Fibroblast of skin of left biceps (primary cell): ENCODE data around the gene IQCK.
"Not testable (repeated sequence)": the region's sequence is repeated elsewhere in the genome, so short reads cannot be mapped to it uniquely, and the experiment has no call there.

ENCODE experiments used
- DNase-seq, 2 experiments: peaks; one replicate each; pipeline ENCODE4 v3.0.0-alpha.2; 2013; ENCODE audit warnings: low read depth in 2 of 2

The IQCK gene

DNA sequence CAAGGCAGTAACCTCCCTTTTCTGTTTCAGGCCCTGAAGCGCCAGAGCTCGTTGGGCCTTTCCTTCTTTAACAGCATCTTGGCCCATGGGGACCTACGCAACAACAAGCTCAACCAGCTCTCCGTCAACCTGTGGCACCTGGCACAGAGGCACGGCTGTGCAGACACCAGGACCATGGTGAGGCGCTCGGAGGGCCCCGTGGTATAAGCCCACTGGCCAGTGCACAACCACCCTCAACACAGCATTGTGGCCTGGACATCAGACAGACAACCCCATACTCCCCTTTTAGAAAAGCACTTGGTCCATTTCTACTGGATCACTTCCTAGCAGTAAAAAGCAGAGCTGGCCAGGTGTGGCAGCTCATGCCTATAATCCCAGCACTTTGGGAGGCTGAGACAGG is 18.6 kb upstream of the IQCK start:
- no peak for DNase-seq

DNA sequence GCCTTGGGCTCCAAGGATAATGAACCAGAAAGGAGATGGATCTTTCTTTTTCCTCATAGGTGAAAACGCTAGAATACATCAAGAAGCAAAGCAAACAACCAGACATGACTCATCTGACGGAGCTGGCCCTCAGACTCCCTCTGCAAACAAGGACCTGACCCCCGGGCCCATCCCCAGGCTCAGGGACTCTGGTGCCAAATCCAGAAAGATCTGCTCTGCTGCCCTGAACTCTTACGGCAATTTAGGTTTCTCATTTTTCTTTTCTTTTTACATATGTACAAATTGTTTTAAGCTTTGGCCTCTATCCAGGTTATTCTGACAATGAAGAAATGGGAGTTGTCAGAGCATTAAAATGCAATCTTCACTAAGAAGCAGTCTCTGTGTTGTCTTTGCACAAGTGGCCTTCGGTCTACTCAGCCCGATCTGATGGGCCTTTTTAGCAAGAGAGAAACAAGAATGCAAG is 17.7 kb upstream of the IQCK start:
- no peak for DNase-seq

DNA sequence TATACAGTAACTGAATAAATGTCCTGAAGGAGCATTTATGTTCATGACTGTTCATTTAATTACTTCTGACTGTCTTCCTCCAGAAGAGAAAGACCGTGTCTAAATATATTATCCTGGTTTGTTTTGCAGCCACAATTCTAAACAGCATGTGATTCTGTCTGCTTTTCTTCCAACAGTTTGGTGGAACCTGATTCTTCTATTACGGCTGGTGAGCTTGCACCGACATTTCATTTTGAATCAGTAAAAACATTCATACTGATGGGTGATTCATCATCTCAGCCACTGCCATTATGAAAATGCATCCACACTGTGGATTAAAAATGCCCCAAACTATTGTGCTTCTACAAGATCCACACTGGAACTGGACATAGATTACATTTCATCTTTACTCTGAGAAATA is 17.0 kb upstream of the IQCK start:
- no peak for DNase-seq

DNA sequence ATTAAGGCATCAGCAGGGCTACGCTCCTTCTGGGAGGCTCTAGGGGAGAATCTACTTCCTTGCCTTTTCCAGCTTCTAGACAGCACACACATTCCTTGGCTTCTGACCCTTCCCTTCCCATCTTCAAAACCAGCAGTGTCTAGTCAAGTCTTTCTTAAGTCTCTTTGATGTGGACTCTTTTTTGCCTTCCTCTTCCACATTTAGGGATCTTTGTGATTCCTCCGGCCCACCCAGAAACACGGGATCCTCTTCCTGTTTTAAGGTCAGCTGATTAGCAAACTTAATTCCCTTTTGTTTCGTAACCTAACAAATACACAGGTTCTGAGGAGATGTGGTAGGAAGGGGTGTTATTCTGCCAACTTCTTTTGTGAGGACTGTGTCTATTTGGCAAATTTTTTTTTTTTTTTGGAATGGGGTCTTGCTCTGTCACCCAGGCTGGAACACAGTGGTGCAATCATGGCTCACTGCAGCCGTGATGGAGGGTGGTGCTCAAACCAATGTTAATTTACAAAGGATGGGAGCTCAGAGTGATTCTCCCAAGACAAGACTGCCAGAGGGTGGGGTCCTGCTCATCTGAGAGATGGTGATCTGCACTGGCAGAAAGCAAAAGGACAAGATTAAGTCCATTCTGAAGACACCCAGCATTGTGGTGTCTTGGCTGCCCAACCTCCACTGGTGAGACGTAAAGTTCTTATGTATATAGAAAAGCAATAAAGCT is 14.7 kb upstream of the IQCK start:
- DNase-seq, result no peak

DNA sequence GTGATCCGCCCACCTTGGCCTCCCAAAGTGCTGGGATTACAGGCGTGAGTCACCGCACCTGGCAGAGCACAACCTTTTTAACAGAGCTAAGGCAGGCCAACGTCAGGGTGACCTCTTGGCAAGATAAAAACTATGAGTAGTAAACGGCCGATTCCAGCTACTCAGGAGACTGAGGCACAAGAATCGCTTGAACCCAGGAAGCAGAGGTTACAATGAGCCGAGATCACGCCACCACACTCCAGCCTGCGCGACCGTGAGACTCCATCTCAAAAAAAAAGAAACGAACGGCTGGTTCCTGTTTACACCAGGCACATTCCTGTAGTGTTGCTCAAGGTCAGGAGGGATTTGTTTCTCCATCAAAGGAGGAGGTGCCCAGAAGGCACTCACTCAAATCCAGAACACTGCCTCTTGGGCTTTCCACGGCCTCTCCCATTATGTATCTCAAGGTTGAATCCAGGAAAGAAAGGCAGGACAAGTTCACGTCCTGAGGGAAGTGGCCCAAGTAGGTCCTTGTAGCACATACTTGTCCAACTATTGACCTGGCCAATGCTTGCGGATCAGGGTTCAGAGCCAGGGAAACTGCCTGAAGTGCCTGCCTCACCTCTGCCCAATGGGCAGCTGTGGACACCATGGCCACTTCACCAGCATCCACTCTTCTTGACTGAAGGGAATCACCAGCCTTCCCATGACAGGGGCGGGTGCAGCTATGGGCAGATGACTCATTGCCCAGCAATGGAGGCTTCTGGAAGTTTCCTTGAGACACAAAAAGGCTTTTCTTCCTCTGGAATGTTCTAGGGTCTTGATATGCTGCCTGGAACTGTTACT is 13.5 kb upstream of the IQCK start:
- DNase-seq, result no peak

DNA sequence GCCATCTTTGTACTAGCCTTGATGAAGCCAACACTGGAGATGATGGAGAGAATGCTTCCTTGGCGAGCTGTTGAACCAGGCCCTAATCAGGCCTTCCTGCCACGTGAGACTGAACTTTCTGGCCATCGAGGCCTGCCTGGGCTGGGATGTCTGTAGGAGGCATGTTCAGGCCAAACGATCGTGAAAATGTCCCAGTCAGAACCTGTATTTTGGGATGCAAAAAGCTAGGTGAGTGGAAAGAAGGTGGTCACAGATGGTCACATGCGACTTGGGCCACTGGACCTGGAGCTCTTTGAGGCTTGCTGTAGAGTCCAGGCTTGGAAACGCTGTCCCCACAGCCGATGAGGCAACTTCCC is 12.9 kb upstream of the IQCK start:
- DNase-seq, result no peak

DNA sequence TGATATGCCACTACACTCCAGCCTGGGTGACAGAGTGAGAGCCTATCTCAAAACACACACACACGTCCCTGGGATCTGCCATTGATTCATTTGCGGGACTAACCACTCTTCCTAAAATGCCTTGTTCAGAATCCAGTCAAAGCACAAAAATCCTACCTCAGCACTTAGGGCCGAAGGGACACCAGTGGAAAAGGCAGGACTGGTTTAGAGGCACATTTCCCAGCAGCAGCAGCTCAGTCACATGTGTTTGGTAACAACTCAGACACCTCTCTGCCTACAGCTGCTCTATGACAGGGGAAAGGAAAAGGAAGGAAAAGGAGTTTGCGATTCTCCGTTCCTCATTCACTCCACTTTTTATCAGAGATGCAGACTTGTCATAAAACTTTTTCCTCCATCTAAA is 12.2 kb upstream of the IQCK start:
- no peak for DNase-seq

DNA sequence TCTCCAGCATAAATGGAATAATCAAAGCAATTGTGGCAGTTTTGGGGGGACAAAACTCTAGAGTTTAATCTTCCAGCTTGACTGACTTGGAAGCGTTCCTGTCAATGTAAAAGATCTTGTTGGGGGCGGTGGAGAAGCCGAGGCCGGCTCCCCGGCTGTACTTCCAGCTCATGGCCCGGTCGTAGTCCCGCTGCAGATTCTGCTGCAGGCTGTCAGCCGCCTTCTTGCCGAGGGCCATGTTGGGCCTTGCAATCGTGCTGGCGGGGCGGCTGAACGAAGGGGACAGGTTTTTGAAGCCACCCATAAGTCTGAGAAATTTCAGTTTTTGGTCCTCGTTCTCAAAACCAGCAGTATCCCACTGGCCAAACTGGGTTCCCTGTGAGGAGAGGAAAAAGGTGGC is 11.2 kb upstream of the IQCK start:
- DNase-seq, result no peak

DNA sequence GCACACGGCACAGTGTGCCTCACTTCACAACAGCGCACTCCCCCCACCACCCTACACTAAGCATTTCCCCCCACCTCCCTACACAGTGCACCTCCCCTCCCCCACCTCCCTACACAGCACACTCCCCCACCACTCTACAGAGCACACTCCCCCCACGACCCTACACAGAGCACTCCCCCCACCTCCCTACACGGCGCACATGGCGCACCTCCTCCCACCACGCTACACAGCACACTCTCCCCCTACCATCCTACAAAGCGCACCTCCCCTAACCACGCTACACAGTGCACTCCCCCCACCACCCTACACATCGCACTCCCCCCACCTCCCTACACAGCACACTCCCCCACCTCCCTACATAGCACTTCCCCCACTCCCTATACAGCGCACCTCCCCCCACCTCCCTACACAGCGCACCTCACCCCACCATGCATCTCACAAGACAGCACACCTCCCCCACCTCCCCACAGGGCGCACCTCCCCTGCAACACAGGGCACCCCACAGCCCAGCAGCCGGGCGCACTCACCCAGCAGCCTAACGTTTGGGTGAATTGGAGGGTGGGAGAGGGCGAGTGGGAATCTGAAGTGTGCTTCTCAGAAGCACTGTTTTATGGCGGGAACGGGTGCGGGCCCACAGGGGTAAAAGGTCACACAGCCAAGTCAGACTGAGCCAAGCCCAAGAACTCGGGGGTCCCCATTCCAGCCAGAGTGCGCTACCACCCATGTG is 10.3 kb upstream of the IQCK start:
- DNase-seq, result no peak

DNA sequence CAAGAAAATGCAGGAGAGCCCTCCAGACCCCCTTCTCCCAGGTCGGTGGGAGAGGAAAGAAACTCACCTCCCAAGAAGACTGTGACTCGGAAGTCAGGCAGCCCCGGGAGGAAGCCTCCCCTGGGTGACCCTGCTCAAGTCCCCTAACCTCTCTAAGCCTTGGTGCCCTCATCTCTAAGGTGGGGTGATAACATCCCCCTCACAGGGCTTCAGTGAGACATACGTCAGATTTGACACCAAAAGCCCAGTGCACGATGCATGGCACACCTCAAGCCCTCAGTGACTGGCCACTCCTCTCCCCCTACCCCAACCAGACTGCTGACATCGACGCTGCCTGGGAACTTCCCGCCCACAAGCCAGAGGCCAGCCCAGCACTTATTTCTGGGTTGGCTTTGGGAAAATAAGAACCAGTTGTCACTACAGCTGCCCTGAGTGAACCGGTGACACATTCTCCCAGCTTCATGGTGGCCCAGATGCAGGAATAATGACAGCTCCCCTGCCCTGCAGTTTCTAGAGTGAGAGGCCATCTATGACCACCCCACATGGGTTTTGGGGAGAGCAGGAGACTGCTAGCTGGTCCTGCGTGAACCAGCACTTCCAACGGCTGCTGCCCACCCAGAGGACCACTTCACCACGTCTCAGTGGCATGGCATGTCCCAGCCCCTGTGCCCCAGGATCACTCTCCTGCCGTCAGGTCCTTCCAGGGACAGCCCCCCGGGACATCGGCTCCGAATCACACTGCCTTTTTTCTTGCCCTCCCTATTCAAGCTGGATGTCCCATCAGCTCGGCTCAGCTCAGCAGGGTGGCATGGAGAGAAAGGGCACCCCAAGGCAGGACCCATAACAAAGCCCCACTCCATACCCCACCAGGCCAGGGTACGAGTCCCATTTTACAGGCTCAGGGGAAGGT is 9.5 kb upstream of the IQCK start:
- no peak for DNase-seq

DNA sequence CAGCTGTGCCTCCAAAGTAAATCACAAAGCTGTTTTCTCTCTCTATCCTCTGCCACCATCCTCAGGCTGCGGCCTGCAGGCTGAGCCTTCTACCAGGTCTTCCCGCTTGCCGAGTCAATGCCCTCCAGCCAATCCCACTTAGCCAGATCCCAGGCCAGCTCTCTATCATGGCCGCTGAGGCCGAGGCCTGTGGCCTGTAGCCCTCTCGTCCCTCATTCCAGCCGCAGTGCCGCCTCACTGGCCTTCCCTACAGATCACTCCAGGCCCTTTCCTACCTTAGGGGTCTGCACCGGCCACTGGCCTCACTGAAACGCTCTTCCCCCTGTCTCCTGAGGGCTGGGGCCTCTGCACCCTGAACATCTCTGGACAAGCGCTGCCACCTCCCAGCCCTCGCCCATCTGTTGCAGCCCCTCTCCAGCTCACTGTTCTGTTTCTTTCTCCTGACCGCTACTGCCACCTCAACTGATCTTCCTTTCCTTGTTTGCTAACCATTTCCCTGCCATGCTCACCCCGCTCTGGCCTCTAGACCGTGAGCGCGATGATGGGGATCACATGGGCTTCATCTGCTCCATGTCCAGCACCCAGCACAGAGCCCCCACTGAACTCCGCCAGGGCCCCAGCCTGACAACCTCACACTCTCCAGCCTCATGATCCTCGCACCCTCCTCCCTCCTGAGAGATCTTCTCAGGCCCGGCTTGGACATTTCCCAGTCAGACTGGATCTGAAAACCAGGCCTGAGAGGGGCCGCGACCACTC is 8.5 kb upstream of the IQCK start:
- DNase-seq, result no peak

DNA sequence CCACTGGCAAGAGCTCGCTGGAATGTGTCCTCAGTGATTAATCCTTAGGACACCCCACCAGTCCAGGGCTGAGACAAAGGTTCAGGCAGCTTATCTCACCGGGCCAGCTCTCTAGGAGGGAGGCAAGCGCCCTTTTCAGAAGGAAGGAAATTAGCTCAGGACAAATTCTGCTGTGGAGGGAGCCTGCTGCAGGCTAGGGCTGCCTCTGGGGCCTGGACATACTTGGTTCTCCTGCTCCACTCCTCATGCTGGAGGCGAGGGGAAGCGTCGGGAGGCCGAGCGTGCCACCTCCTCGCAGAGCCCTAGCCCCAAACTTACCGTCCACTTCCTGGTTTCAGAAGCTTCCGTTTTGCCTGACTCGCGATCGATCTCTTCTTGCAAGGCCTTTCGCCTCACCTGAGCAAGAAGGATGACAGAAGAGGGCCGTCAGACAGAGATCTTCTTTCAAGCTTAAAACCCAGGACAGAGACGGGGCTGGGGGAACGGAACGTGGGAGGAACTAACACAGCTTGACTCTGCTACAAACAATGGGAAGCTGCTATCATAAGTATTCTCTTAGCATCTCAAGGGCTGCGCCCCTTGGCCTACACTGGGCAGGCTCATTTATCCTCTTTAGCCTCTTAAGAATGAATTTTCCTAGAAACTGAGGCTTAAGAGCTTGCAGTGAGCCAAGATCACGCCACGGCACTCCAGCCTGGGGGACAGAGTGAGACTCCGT is 7.7 kb upstream of the IQCK start:
- no peak for DNase-seq

DNA sequence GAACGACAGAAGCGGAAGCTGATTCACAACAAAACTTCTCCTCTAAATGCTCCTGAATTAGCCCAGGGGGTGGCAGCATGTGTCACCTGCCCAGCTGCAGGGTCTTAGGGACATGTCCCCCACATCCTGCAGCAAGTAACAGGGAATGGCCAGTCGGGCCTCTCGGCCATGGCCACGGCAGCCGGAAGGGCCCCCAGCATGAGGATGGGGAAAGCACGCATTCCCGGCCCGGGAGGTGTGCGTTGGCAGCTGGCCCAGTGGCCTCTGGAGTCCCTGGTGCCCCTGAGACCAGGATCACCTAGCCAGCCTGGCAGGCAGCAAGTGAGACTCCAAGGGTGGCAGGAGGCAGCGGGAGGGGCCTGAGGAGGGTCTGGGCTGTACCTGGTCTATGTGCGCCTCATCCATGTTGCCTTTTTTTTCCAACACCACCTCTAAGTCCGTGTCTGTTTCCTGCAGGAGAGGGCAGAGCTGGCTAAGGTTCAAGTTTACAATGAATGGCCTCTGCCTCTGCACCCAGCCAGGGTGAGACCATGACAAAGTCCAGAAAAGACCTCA is 7.0 kb upstream of the IQCK start:
- DNase-seq, result no peak

DNA sequence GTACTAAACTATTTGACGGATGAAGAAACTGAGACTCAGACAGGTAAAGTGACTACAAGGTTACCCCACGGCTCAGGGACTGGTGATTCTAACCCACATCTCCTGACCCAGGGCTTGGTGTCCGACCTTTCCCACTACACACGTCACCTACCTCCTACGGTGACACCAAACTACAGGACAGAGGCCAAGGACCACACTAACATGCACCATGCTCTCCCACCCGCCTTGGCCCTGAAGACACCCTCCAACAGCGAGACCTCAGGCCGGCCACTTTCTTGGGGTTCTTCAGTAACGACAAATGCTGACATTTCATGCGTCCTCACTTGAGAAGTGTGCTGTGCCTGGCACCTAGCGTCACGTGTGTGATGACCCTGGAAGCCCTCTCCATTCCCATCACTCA is 6.4 kb upstream of the IQCK start:
- DNase-seq, result no peak

DNA sequence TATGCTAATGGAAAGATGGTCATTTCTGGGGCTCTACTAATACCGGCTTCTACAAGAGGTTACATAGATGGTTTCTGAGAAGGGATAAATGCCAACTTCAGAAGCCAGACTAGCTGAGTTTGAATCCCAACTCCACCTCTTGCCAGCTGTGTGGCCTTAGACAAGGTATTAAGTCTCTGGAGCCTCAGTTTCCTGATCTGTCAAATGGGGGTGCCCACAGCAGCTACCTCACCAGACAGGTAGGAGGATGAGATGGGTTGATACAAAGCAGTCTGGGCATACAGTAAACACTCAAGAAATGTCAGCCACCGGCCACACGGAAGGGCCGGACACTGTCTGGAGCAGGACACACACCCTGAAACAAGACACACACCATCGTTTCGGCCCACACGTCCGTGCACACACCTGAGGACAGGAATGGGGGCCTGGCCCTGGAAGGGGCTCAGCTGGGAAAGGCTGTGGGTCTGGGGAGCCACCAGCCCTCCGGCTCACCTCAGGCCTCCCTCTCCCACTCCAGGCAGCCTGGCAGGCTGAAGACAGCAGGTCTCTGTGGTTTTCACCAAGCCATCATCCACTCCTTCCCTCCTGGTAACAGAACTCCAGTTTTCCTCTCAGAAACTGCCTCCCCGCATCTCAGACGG is 5.5 kb upstream of the IQCK start:
- no peak for DNase-seq

DNA sequence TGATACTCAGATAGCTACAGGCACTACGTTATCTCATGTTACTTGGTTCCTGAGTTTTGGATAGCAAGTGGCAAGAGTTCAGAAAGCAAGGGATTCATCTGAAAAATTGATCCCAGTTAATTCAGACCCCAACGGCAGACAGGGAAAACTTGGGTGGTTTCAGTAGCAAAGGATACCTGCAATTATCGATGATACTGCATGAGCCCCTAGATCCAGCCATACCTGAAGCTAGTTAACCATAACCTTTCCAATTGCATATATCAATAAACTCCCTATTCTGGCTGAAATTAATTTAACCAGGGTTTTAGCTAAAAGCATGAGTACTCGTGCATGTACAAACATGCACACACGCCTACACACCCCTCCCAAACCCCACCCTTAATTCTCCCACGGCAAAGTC is 4.4 kb upstream of the IQCK start:
- DNase-seq, result no peak

DNA sequence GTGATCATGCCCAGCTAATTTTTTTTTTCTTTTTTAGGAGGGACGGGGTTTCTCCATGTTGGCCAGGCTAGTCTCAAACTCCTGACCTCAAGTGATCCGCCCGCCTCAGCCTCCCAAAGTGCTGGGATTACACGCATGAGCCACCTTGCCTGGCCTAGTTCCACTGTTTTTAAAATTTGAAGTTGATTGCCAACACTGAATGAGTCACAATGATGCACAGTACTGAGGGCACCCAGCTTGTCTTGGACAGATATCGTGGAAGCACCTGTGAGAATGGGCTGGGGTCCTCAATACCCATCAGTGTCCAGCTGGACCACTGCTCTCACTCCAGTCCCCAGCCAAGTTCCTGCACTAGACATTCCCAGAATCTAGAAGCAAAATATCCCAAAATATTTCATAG is 2.5 kb upstream of the IQCK start:
- no peak for DNase-seq

DNA sequence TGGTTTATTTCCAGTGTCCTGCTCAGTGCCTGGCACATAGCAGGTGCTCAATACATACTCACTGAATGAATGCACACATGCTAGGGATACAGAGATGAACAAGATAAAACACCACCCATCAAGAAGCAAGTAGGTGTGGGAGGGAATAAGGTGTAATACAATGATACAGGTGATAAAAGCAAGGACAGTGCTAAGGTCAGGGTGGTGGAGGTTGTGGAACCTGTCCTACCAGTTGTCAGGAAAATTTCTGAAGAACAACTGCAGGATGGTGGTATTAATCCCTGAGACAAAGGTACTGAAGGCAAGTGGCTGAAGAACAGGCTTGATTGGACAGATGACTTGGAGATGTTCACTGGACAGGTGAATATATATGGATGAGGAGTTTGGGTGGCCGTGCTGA is 1.9 kb upstream of the IQCK start:
- DNase-seq, result no peak

DNA sequence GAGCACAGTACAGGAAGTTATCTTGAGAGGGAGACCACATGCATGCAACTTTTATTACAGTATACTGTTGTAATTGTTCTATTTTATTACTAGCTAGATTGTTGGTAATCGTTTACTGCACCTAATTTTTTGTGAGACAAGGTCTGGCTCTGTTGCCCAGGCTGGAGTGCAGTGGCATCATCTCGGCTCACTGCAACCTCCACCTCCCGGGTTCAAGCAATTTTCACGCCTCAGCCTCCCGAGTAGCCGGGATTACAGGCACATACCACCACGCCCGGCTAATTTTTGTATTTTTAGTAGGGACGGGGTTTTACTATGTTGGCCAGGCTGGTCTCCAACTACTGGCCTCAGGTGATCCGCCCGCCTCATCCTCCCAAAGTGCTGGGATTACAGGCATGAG is 1.3 kb upstream of the IQCK start:
- DNase-seq, result not testable (repeated sequence)

DNA sequence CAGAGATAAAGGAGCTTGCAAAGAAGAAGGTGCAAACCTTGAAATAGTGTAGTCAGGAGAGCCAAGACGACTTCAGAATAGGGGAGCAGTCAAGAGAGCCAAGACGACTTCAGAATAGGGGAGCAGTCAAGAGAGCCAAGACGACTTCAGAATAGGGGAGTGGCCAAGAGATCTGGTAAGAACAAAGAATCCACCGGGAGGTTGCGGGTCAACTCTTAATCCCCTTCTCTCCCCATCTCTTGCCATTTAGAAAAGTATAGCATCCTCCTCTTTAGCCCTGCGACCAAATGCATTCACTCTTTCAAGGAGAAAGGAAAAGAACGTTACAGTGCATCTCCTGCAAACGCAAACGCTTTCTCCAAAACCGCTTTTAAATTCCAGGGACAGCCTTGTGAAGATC is 757 bp upstream of the IQCK start:
- no peak for DNase-seq
